Mesenchymal stem cell (in vitro differentiated cells and primary cell): ENCODE measurements around the gene HSD17B3. TPM values are rescaled to one million over a fixed set of nuclear protein-coding genes. Genes with fewer than 3 reads are reported as not detected.

Experiments used
- DNase-seq: peaks from one replicate; pipeline ENCODE4 v3.0.0-alpha.2; 2013
- H2AFZ ChIP-seq: one replicate; pipeline ENCODE4 v1.6.1; 2013; ENCODE audit warnings: low read depth, mild to moderate bottlenecking, control low read depth, inconsistent platforms, low read length, moderate library complexity
- H2AK5ac ChIP-seq: 2 replicates; pipeline ENCODE4 v1.6.1; 2013; ENCODE audit warnings: low read length, moderate library complexity, mild to moderate bottlenecking, inconsistent platforms; ENCODE audit not compliant: severe bottlenecking
- H2BK120ac ChIP-seq: one replicate; pipeline ENCODE4 v1.6.1; 2013; ENCODE audit warnings: low read depth, mild to moderate bottlenecking, inconsistent platforms, low read length, moderate library complexity
- H2BK12ac ChIP-seq, 2 experiments: one replicate each; pipeline ENCODE4 v1.6.1; 2013; ENCODE audit warnings: inconsistent platforms in 2 of 2, low read length in 2 of 2, mild to moderate bottlenecking in 2 of 2, moderate library complexity in 2 of 2, control low read depth in 1 of 2
- H2BK15ac ChIP-seq: one replicate; pipeline ENCODE4 v1.6.1; 2013; ENCODE audit warnings: mild to moderate bottlenecking, low read depth, inconsistent platforms; ENCODE audit not compliant: poor library complexity, severe bottlenecking
- H2BK5ac ChIP-seq: 2 replicates; pipeline ENCODE4 v1.6.1; 2013; ENCODE audit warnings: low read depth, mild to moderate bottlenecking, low read length, control low read depth, inconsistent platforms; ENCODE audit not compliant: poor library complexity, severe bottlenecking
- H3K14ac ChIP-seq, 2 experiments: one replicate each; pipeline ENCODE4 v1.6.1; 2013; ENCODE audit warnings: inconsistent platforms in 2 of 2, low read length in 2 of 2, control low read depth in 1 of 2, mild to moderate bottlenecking in 1 of 2, moderate library complexity in 1 of 2
- H3K18ac ChIP-seq, 2 experiments: one replicate each; pipeline ENCODE4 v1.6.1; 2013; ENCODE audit warnings: inconsistent platforms in 2 of 2, low read length in 2 of 2, control low read depth in 1 of 2, low read depth in 1 of 2, mild to moderate bottlenecking in 1 of 2
- H3K23ac ChIP-seq, 2 experiments: one replicate each; pipeline ENCODE4 v1.6.1; 2013; ENCODE audit warnings: inconsistent platforms in 2 of 2, low read length in 2 of 2, mild to moderate bottlenecking in 2 of 2, moderate library complexity in 2 of 2, control low read depth in 1 of 2
- H3K27ac ChIP-seq: 2 replicates; pipeline ENCODE4 v1.5.1; 2013; ENCODE audit warnings: mild to moderate bottlenecking, moderate library complexity, low read length, control low read depth, inconsistent platforms; ENCODE audit not compliant: poor library complexity, severe bottlenecking
- H3K27me3 ChIP-seq, 2 experiments: 2 replicates each; pipeline versions ENCODE4 v1.6.1 to v1.7.0; 2013; ENCODE audit warnings: low read length in 2 of 2, mild to moderate bottlenecking in 2 of 2, moderate library complexity in 2 of 2, control low read depth in 1 of 2, inconsistent platforms in 1 of 2; ENCODE audit not compliant: control insufficient read depth in 1 of 2, insufficient read depth in 1 of 2
- H3K36me3 ChIP-seq, 2 experiments: 2 replicates each; pipeline versions ENCODE4 v1.6.1 to v1.7.0; 2013; ENCODE audit warnings: low read length in 2 of 2, control low read depth in 1 of 2, inconsistent platforms in 1 of 2, low read depth in 1 of 2, mild to moderate bottlenecking in 1 of 2; ENCODE audit not compliant: insufficient read depth in 2 of 2, control insufficient read depth in 1 of 2
- H3K4ac ChIP-seq, 2 experiments: one replicate each; pipeline ENCODE4 v1.6.1; 2013; ENCODE audit warnings: inconsistent platforms in 2 of 2, low read length in 2 of 2, mild to moderate bottlenecking in 2 of 2, moderate library complexity in 2 of 2, control low read depth in 1 of 2, low read depth in 1 of 2
- H3K4me1 ChIP-seq: 2 replicates; pipeline ENCODE4 v1.6.1; 2013; ENCODE audit warnings: low read depth, low read length, control low read depth; ENCODE audit not compliant: control insufficient read depth, insufficient read depth
- H3K4me2 ChIP-seq: 2 replicates; pipeline ENCODE4 v1.6.1; 2013; ENCODE audit warnings: low read length, mild to moderate bottlenecking, inconsistent platforms; ENCODE audit not compliant: poor library complexity, severe bottlenecking
- H3K4me3 ChIP-seq, 2 experiments: 2 replicates each; pipeline versions ENCODE4 v1.5.1 to v1.7.0; 2013; ENCODE audit warnings: low read length in 2 of 2, mild to moderate bottlenecking in 2 of 2, control low read depth in 1 of 2, low read depth in 1 of 2; ENCODE audit not compliant: insufficient read depth in 1 of 2
- H3K79me1 ChIP-seq: replicated peaks from 2 replicates; pipeline ENCODE4 v1.6.1; 2013; ENCODE audit warnings: mild to moderate bottlenecking, control low read depth, low read length, inconsistent platforms; ENCODE audit not compliant: poor library complexity, severe bottlenecking
- H3K9ac ChIP-seq: 2 replicates; pipeline ENCODE4 v1.7.0; 2013; ENCODE audit warnings: mild to moderate bottlenecking, low read length, moderate library complexity
- H3K9me3 ChIP-seq: 2 replicates; pipeline ENCODE4 v1.7.0; 2013; ENCODE audit warnings: mild to moderate bottlenecking, low read length; ENCODE audit not compliant: control insufficient read depth
- H4K8ac ChIP-seq: one replicate; pipeline ENCODE4 v1.6.1; 2013; ENCODE audit warnings: inconsistent platforms, mild to moderate bottlenecking, low read length, moderate library complexity
- H4K91ac ChIP-seq: one replicate; pipeline ENCODE4 v1.6.1; 2013; ENCODE audit warnings: mild to moderate bottlenecking, low read length, inconsistent platforms
- WGBS: methylation state at CpG from one replicate; pipeline ENCODE4 v1.1.7; 2013; ENCODE audit warnings: mixed read lengths; 5-methylcytosine and 5-hydroxymethylcytosine counted together
- polyA plus RNA-seq, 2 experiments: library from polyadenylated mRNA; stranded (reverse); fragments of 200-250 nt; gene quantifications; one replicate each; pipeline ENCODE4 v1.2.3, GENCODE V29; 2013

Gene HSD17B3
- polyA plus RNA-seq (2013, experiment 1 of 2), result not detected
- 0.05 TPM for polyA plus RNA-seq (2013, experiment 2 of 2)

DNA sequence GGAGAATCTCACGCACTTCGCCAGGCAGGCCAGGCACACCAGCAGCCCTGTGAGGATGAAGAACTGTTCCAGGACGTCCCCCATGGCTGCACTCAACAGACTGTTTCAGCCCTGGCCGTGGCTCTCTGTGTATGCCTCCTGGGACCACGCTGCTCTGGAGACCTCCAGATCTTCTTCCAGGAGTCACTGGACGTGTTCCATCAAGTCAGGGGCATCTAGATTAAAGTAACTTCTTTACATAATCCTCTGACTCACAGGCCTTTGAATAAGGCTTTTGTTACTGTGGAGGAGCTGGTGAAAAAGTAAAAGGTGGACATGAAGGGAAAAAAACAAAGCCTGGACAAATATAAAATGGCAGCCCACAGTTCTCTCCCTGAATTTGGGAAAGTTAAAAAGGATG lies at the start of gene HSD17B3:
Gene HSD17B3, minus strand, starts transcription at position 156 of the 400 bp plus-strand sequence. Its CDS starts 72 bp downstream, at position 84.
- no peak within 1 kb of the TSS for H3K9ac ChIP-seq
- no peaks in the 10 kb centered on the region for H3K27me3 ChIP-seq
- H3K14ac ChIP-seq, result no peak within 1 kb of the TSS

DNA sequence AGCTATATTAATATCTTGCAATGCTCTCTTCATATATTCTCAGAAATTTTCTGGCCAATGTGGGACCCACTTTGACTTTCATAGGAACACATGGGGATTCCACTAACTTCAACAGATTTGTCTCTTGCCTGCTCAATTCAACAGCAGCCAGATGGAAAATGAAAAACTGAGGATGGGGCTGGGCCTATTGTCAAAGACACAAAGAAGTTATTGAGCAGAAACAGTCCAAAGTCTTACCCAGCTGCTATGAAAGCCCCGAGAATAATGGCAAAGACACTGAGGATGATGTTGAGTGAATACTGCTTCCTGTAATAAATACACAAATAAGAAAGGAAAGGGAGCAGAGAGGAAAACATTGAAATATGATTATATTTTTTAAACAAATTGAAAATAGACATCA lies 48.9 kb upstream of the HSD17B3 start:
- WGBS, result no CpG with 5 or more reads among the region's 1 CpG
- no peak overlapping the region for H3K18ac ChIP-seq
- no peak overlapping the region for H4K8ac ChIP-seq
- H3K79me1 ChIP-seq, result peaks cover 10% of the 10 kb centered on the region
- no peak overlapping the region for H4K91ac ChIP-seq
- H3K27ac ChIP-seq, result no peak overlapping the region
- no peak overlapping the region for H2AFZ ChIP-seq
- no peak overlapping the region for H3K4me3 ChIP-seq
- no peak overlapping the region for H3K4ac ChIP-seq
- H3K9me3 ChIP-seq, result peaks cover 5% of the 10 kb centered on the region
- H3K4me1 ChIP-seq, result no peaks in the 10 kb centered on the region
- no peak overlapping the region for H2BK12ac ChIP-seq
- no peak overlapping the region for H2BK120ac ChIP-seq
- H2BK5ac ChIP-seq, result no peak overlapping the region
- no peak overlapping the region for H3K23ac ChIP-seq
- no peak overlapping the region for H2AK5ac ChIP-seq
- H3K36me3 ChIP-seq, result peaks cover 28 to 55% of the 10 kb centered on the region in 2 experiments
- no peak overlapping the region for H3K14ac ChIP-seq
- no peak overlapping the region for H2BK15ac ChIP-seq
- H3K4me2 ChIP-seq, result no peak overlapping the region
- DNase-seq, result no peak
- no peaks in the 10 kb centered on the region for H3K27me3 ChIP-seq
- no peak overlapping the region for H3K9ac ChIP-seq

More for the DNA sequence above, at the start of gene HSD17B3:
- Histone ChIP-seq H2AFZ (no peak within 1 kb of the TSS), H3K4ac (no peak within 1 kb of the TSS), H3K4me2 (no peak within 1 kb of the TSS), H3K23ac (peak within 1 kb of the TSS in 1 of 2 experiments; percentile 72), H3K18ac (no peak within 1 kb of the TSS), H2AK5ac (no peak within 1 kb of the TSS), H3K4me1 (peaks cover 4% of the 10 kb centered on the region), H3K79me1 (no peaks in the 10 kb centered on the region), H2BK15ac (no peak within 1 kb of the TSS), H4K91ac (no peak within 1 kb of the TSS), H2BK12ac (no peak within 1 kb of the TSS), H3K4me3 (no peak within 1 kb of the TSS), H2BK5ac (no peak within 1 kb of the TSS), H3K36me3 (no peaks in the 10 kb centered on the region), H4K8ac (no peak within 1 kb of the TSS), H2BK120ac (no peak within 1 kb of the TSS), H3K9me3 (no peaks in the 10 kb centered on the region), H3K27ac (no peak within 1 kb of the TSS)
- WGBS, result 81% methylated on average over 5 of the region's 6 CpGs
- DNase-seq, result no peak

DNA sequence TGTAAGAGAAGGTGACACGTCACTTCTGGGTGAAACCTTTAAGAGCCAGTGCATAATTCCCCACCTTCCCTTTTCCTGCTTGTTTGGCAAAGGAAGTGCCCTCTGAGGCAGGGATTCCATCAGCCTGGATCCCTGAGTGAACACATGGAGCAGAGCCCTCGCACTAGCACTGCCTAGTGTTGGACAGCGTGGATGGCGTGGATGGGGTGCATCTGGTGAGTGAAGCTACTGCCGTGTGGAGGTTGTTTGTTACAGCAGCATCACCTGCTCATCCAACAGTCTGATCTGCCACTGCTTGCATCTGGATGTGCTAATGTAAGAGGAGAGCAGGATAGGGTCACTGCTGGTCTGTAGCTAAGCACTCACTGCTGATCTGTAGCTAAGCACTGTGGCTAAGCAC lies 46.3 kb upstream of the HSD17B3 start:
- no peak overlapping the region for H2AK5ac ChIP-seq
- peaks cover 3% of the 10 kb centered on the region for H3K79me1 ChIP-seq
- no peak overlapping the region for H3K4me3 ChIP-seq
- no peak overlapping the region for H3K9ac ChIP-seq
- no peak overlapping the region for H3K27ac ChIP-seq
- no peak overlapping the region for H2BK15ac ChIP-seq
- WGBS, result 100% methylated on average over 5 of the region's 5 CpGs
- peaks cover 5% of the 10 kb centered on the region for H3K9me3 ChIP-seq
- H3K4me1 ChIP-seq, result peaks cover 3% of the 10 kb centered on the region
- H4K8ac ChIP-seq, result no peak overlapping the region
- no peak overlapping the region for H4K91ac ChIP-seq
- no peak overlapping the region for H3K18ac ChIP-seq
- no peak overlapping the region for H2BK120ac ChIP-seq
- no peak for DNase-seq
- H3K4ac ChIP-seq, result no peak overlapping the region
- peaks cover 21 to 39% of the 10 kb centered on the region in 2 experiments for H3K36me3 ChIP-seq
- H3K4me2 ChIP-seq, result no peak overlapping the region
- H2BK12ac ChIP-seq, result no peak overlapping the region
- H2AFZ ChIP-seq, result no peak overlapping the region
- no peak overlapping the region for H3K14ac ChIP-seq
- no peak overlapping the region for H3K23ac ChIP-seq
- H3K27me3 ChIP-seq, result no peaks in the 10 kb centered on the region
- H2BK5ac ChIP-seq, result no peak overlapping the region

DNA sequence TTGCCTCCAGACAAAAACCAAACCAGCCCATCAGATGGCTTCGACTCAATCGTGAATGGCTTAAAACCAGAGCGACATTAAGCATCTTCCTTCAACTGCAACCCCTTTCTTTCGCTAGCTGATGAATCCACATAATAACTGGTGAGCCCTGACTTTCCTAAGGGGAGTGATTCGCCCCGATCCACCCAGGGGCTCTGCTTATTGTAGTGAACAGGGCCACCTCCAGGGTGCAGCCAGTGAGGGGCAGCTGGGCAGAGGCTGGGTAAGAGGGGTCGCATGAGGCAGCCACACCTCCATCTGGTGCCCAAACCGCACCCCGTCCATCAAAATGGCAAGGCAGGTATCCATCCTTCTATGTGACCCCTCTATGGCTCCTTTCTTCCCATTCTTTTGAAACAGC lies 43.6 kb upstream of the HSD17B3 start:
- Histone ChIP-seq H3K27ac (peak overlapping the region; percentile 57), H3K27me3 (no peaks in the 10 kb centered on the region), H3K4me1 (peaks cover 6% of the 10 kb centered on the region), H2BK120ac (no peak overlapping the region), H4K91ac (peak overlapping the region; percentile 52), H3K4me2 (no peak overlapping the region), H3K9ac (no peak overlapping the region), H3K23ac (no peak overlapping the region), H4K8ac (peak overlapping the region; percentile 27), H3K4ac (no peak overlapping the region), H3K4me3 (no peak overlapping the region), H3K9me3 (peaks cover 5% of the 10 kb centered on the region), H3K14ac (no peak overlapping the region), H2BK5ac (peak overlapping the region; percentile 14), H3K36me3 (peaks cover 21 to 36% of the 10 kb centered on the region in 2 experiments), H2BK15ac (no peak overlapping the region), H2AFZ (no peak overlapping the region), H2AK5ac (peak overlapping the region; percentile 91), H3K18ac (peak overlapping the region in 1 of 2 experiments; percentile 64), H2BK12ac (peak overlapping the region; percentile 38 to 90), H3K79me1 (peaks cover 10% of the 10 kb centered on the region)
- 99% methylated on average over 9 of the region's 9 CpGs for WGBS
- DNase-seq, result no peak
